GM19239 (cell line): Measurements from ENCODE around the gene CEP70.
A peak's percentile ranks its signal among the peaks of the same experiment; 100 is the strongest.
"Not testable (repeated sequence)": the region's sequence is repeated elsewhere in the genome, so short reads cannot be mapped to it uniquely, and the experiment has no call there.

ENCODE experiments used
- DNase-seq: peaks from one replicate; pipeline ENCODE4 v3.0.0; 2011; ENCODE audit warnings: low spot score; ENCODE audit not compliant: insufficient read length
- FAIRE-seq: peaks from 2 replicates; lab custom pipeline; 2011; peaks lifted over from hg19 to GRCh38; lab: Jason Lieb, UNC

Gene CEP70, protein sequence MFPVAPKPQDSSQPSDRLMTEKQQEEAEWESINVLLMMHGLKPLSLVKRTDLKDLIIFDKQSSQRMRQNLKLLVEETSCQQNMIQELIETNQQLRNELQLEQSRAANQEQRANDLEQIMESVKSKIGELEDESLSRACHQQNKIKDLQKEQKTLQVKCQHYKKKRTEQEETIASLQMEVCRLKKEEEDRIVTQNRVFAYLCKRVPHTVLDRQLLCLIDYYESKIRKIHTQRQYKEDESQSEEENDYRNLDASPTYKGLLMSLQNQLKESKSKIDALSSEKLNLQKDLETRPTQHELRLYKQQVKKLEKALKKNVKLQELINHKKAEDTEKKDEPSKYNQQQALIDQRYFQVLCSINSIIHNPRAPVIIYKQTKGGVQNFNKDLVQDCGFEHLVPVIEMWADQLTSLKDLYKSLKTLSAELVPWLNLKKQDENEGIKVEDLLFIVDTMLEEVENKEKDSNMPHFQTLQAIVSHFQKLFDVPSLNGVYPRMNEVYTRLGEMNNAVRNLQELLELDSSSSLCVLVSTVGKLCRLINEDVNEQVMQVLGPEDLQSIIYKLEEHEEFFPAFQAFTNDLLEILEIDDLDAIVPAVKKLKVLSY

DNA sequence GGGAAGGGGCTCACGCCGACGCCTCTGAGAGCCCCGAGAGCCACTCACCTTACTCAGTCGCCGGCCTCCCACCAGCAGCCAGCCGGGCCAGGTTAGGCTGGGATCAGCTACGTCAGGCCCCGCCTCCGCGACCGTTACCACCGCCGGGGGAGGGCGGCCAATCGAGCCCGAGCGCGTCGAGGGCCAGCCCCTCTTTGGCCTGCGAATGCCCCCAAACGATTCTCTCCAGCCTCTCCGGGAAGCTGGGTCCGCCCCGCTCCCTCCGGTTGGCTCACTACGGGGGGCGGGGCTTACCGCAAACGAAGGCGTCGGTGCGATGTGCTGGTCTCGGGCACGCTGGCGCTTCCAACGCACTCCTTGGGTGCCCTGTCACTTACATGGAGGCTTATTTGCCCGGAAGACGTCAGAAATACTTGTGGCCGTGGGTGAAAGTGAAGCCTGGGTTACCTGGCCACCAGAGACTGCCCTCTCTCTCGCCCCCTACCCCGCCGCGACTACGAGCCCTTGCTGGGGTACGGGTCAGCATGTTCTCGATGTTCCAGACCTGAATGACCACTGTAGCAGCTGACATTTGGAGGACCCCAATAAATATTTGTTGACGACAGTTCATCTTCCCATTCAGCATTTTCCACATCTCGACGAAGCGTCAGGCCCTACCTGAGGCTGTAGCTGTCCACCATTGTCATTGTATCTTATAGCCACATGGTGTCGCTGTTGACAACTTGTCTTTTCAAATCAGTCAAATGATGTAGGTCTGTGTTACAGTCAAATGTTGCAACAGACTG, at the start of gene CEP70:
Gene CEP70, minus strand, starts transcription at position 111 of the 785 bp plus-strand sequence. CDS start 21,333 bp downstream, outside the sequence.
- peak; percentile 97 for FAIRE-seq
- peak; percentile 43 for DNase-seq

DNA sequence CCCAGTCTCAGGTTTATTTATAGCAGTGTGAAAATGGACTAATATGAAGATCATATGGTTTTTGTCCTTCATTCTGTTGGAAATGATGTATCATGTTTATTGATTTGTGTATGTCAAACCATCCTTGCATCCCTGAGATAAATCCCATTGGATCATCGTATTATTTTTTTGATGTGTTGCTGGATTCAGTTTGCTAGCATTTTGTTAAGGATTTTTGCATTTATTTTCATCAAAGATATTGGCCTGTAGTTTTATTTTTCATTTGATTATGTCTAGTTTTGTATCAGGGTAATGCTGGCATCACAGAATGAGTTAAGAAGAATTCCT, 48.8 kb upstream of the CEP70 start:
- no peak for DNase-seq
- no peak for FAIRE-seq

DNA sequence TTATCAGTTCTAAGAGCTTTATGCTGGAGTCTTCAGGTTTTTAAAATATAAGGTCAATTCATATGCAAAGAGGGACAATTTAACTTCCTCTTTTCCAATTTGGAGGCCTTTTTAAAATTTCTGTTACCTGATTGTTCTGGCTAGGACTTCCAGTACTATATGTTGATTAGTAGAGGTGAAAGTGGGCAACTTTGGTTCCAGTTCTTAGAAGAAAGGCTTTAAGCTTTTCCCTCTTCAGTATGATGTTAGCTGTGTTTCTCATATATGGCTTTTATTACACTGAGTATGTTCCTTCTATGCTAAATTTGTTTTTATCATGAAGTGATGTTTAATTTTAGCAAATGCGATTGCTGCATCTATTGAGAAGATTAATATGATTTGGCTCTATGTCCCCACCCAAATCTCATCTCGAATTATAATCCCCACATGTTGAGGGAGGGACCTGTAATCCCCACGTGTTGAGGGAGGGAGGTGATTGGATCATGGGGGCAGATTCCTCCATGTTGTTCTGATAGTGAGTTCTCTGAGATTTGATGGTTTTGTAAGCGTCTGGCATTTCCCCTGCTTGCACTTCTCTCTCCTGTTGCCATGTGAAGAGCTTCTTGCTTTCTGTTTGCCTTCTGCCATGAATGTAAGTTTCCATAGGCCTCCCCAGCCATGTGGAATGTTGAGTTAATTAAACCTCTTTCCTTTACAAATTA, 48.3 kb upstream of the CEP70 start:
- no peak for FAIRE-seq
- no peak for DNase-seq

DNA sequence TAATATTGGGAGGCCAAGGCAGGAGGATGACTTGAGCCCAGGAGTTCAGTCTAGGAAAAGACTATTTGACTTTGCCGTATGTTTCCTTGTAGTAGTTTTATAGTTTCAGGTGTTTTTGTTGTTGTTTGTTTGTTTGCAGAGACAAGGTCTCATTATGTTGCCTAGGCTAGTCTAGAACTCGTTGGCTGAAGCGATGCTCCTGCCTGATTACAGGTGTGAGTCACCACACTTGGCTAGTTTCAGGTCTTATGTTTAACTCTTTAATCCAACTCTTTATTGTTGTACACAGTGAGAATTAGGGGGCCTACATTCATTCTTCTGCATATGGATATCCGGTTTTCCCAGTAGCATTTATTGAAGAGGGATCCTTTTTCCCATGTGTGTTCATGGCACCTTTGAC, 46.5 kb upstream of the CEP70 start:
- no peak for FAIRE-seq

DNA sequence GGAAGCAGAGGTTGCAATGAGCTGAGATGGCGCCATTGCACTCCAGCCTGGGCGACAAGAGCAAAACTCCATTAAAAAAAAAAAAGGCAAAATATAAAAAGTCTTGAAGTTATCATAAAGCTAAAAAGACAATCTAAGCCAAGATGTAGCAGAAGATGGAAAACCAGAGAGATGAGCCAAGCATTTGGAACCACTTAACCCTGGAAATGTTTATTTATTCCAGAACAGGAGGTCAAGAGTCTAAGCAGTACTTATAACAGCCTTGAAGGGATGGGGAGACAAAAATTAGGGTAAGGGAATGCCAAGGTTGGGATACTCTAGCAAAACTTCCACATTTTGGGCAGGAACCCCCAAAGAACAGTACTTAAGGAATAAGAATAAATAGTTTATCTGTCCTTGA, 44.6 kb upstream of the CEP70 start:
- DNase-seq (no peak), FAIRE-seq (no peak)

More for the DNA sequence above, 46.5 kb upstream of the CEP70 start:
- DNase-seq = no peak

DNA sequence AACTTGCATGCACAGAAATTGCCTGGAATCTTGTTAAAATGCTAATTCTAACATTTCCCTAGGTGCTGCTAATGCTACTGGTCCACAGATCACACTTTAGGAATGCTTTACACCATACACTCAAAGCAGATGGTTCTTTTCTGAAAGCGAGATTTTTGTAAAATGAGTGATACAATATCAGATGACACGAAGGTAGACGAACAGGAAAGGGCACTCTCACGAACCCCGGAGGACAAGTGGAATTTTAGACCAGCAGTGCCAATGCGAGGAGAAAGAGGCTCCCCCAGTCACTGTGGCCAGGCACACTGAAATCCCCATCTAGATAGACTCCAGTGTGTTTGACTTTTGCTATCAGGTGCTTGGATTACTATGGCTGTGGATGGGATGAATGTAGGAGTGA, 35.5 kb upstream of the CEP70 start:
- DNase-seq (no peak), FAIRE-seq (no peak)

DNA sequence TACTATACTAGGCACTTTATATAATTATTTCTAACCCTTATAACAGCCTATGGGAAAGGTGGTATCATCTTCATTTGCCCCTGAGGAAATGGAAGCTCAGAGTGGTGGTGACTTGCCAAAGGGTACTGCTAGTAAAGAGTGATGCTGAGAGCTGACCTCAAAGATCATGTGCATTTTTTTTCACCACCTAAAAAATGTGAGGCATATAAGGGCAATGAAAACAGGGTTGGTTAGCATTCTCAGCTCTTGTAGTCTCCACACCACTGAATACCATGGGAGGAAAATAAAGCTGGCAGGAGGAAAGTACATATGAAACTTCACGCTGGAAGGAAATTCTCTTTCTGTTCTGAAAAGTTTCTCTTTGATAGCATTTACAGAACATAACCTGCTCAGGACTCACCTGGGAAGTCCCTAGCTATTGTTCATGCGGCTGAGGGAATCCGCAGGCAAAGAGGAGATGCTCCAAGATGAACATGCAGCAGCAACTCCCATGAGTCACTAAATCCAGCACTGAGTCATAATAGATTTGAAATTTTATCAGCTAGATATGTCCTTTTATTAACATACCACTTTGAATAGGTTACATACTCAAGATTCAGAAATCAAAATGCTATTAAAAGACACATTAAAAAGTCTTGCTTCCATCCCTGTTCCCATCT, 31.8 kb upstream of the CEP70 start:
- FAIRE-seq (no peak), DNase-seq (no peak)

DNA sequence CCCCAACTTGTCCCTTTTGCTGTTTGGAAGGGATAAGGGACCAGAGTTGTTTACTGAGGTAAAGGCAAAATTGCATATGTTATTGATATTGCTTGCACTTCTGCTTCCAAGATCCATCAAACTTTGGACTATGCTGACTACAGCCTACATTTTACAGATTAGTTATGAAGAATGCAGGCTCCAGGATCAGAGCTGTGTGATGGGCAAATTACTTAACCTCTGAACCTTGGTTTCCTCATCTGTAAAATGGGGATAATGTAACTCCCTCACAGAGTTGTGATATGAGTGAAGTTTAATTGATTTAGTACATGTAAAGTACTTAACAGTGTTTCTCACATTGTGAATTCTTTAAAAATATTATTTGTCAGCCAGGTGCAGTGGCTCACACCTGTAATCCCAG, 30.5 kb upstream of the CEP70 start:
- DNase-seq = no peak
- FAIRE-seq = no peak

DNA sequence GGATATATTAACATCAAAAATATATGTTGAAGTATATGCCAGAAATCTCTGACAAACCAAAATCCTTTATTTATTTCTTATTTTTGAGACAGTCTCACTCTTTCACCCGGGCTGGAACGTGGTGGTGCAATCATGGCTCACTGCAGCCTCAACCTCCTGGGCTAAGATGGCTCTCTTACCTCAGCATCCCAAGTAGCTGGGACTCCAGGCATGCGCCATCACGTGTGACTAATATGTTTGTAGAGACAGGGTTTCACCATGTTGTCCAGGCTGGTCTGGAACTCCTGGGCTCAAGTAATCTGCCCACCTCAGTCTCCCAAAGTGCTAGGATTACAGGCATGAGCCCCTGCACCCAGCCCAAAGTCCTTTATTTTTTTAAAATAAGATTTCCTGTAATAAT, 26.4 kb upstream of the CEP70 start:
- no peak for DNase-seq
- no peak for FAIRE-seq

DNA sequence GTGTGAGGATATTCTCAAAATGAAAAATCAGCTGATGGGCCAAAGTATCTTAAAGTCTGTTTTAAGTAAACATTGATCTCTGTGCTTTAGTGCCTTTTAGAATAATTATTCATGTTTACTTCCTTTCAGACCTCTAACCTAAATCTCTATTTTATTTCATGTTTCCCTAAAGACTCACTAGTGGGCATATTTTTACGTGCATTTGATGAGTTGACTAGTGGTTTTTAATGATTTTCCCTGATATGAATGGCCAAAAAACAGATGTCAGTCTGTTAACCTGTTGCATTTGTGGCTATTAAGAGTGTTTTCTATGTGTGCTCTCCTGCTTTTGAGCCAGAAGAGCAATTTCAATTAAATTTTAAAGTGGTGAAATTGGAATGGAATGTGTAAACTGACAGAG, 21.4 kb upstream of the CEP70 start:
- DNase-seq = no peak
- no peak for FAIRE-seq

DNA sequence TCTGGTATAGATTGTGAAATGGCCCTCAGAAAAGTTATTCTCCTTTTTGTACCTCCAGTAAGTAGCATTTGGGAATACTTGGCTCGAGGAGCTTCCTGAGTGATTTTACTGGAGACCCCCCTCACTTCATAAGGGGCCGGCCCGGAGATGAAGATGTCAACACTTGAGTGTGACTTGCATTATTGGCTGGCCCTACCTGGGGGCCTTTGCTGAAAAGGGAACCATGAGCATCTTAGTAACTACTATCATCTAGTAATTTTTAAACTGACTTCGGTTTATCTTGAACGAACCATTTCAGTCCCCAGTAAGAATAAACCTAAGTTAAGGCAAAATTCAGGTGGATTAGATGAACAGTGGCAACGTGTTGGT, 15.8 kb upstream of the CEP70 start:
- peak; percentile 58 for FAIRE-seq

DNA sequence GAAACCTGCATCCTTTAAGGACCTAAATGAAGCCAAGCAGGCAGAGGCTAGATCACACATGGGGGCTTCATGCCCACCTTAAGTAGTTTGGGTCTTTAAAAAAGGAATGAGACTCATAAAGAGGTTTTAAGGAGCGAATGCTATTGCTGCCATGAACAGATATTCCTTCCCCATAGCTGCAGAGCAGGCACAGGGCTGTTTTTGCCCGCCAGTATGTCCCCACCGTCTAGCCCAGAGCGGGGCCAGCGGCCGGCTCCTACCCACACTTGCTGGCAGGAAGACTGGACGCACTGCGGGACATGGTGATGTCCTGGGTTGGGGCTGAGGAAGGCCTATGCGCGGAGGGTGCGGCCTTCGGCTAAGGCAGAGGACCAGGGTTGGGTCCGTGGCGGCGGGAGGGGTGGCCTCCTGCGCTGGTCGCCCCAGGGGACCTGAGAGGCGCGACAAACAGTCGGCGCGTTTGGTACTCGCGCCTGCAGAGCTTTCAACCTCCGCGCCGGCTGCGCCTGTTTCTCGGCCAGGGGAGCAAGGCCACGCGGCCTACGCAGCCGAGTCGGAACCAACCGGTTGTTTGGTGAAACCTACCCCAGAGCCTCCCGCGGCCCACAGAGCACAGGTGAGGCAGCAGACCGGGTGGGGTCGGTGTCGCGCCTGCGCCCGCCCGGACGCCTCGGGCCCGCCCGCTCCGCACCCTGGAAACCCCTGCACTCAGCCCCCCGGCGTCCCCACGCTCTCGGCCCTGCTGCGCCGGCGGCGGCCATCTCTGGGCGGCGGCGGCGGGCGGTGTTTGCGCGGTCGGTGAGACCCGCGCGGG, 14.5 kb upstream of the CEP70 start, which contains the start of gene FAIM:
Gene FAIM, plus strand, starts transcription at position 450 of the 814 bp plus-strand sequence. CDS start 10,956 bp downstream, outside the sequence.
- DNase-seq = peak; percentile 49
- FAIRE-seq = peak; percentile 88

More for the DNA sequence above, 15.8 kb upstream of the CEP70 start:
- DNase-seq = no peak

DNA sequence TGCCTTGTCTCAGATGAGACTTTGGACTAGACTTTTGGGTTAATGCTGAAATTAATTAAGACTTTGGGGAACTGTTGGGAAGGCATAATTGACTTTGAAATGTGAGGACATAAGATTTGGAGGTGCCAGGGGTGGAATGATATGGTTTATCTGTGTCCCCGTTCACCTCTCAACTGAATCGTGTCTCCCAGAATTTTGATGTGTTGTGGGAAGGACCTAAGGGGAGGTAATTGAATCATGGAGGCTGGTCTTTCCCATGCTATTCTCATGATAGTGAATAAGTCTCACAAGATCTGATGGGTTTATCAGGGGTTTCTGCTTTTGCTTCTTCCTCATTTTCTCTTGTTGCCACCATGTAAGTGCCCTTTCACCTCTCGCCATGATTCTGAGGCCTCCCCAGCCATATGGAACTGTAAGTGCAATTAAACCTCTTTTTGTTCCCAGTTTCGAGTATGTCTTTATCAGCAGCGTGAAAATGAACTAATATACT, 10.1 kb upstream of the CEP70 start:
- FAIRE-seq, DNase-seq: not testable (repeated sequence)

DNA sequence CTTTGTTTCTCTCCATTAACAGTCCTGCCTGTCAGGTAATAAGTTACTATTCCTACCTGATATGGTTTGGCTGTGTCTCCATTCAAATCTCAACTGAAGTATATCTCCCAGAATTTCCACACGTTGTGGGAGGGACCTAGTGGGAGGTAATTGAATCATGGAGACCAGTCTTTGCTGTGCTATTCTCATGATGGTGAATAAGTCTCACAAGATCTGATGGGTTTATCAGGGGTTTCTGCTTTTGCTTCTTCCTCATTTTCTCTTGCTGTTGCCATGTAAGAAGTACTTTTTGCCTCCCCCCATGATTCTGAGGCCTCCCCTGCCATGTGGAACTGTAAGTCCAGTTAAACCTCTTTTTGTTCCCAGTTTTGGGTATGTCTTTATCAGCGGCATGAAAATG, 7.6 kb upstream of the CEP70 start:
- FAIRE-seq, DNase-seq: not testable (repeated sequence)

DNA sequence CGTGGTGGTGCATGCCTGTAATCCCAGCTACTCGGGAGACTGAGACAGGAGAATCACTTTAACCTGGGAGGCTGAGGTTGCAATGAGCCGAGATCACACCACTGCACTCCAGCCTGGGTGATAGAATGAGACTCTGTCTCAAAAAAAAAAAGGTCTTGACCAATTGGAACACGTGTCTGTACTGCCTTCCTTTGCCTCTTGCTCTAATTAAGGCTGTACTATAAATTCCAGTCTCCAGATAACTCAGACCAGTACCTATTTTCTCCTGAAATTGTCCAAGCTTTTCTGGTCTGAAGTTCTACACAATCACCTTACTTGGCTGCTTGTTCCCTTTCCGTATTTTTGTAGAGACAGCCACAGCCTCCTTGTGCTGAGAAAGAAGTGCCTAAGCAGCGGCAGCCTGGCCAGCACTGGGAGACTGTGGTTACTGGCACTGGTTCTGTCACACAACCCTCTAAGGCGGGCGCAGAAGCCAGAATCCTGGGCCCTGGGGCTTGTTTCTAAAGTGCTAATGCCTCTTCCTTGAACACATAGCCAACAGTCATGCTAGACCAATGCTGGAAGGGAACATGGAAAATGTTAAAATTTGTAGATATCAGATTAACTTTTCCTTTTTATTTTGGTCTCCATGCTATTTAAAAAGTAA, 6.2 kb upstream of the CEP70 start:
- DNase-seq (no peak), FAIRE-seq (no peak)

DNA sequence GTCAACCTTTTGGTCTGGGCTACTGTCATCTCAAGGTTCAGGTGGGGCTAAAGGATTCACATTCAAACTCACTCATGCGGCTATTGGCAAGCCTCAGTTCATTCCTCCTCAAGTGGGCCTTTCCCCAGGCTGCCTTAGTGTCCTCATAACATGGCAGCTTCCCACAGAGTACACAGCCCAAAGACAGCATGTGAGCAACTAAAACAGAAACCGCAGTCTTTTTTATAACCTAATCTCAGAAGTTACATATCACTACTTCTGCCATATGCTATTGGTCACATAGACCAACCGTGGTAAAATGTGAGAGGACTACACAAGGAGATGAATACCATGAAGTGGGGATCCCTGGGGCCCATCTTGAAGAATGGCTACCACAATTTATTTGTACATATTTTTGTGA, 4.5 kb upstream of the CEP70 start:
- FAIRE-seq (no peak), DNase-seq (no peak)

DNA sequence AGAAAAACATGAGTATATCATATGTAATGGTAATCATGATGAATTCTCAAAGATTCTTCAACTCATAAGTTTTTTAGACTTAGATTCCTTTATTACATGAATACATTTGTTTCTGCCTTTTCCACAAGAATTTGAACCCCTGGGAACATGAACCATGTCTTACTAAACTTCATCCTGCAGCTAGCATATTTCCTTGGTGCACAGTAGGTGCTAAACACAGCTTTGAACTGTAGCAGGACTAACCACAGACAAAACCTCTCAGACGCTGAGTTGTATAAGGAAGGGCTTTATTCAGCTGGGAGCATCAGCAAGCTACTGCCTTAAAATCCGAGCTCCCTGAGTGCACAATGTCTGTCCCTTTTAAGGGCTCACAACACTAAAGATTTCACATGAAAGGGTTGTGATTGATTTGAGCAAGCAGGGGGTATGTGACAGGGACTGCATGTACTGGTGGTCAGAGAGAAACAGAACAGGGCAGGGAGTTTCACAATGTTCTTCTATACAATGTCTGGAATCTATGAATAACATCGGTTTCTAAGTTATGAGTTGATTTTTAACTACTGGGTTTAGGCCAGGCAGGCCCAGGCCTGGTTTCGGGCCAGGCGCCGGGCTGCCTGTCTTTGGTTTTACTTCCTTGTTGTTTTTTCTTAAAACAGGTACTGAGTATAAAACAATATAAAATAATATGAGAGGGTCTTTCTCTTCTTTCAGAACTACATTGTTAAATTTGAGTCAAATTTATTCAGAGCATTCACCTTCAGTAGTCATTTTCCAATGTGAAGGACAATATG, 3.3 kb upstream of the CEP70 start:
- DNase-seq, FAIRE-seq: not testable (repeated sequence)
